Astrocyte of the cerebellum (primary cell): ENCODE measurements around the gene THY1.
"Not testable (repeated sequence)": the region's sequence is repeated elsewhere in the genome, so short reads cannot be mapped to it uniquely, and the experiment has no call there.

Source experiments
- DNase-seq: peaks from one replicate; pipeline ENCODE4 v3.0.0-alpha.2; 2011; ENCODE audit warnings: low read depth
- H3K4me3 ChIP-seq: 2 replicates; pipeline ENCODE4 v1.5.1; 2011; ENCODE audit warnings: mild to moderate bottlenecking, low read depth, low read length, moderate library complexity
- CTCF ChIP-seq: IDR thresholded peaks from 2 replicates; pipeline ENCODE4 v1.5.1; 2012; ENCODE audit warnings: low read length, low read depth, moderate library complexity, mild to moderate bottlenecking; ENCODE audit errors: missing control alignments
- in situ Hi-C: cut with HindIII; loops from 2 replicates; pipeline ENCODE4 v1.10.0; 2017; ENCODE audit warnings: low sequenced_read_pairs

THY1 gene

DNA sequence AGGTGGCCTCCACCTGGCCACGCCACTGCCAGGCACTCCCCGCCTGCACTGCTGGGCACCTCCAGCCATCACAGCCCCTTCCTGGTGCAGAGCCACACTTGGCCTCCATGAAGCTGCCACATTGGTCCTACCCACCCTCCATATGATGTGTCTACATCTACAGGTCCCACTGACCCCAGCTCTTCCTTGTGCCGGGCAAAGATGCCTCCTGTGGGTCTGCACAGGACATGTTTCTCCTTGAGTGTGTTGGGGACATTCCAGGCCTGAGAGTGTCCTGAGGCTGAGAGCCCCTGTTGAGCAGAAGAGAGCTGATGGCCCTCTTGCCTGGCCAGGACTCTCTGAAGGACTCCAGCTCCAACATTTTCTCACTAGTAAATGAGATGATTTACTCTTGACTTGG lies 7.5 kb downstream of the THY1 start:
- TF ChIP-seq CTCF, result no peak
- DNase-seq, result no peak
- in situ Hi-C loops, result no loop called here
- no peak overlapping the region for H3K4me3 ChIP-seq

GRCh38 chr11:119414734-119415133 lies 8.2 kb downstream of the THY1 start:
- no peak overlapping the region for H3K4me3 ChIP-seq
- no peak for TF ChIP-seq CTCF
- no peak for DNase-seq
- in situ Hi-C loops, result no loop called here

GRCh38 chr11:119414321-119414720 lies 8.7 kb downstream of the THY1 start:
- H3K4me3 ChIP-seq, result no peak overlapping the region
- in situ Hi-C loops, result no loop called here
- TF ChIP-seq CTCF, result no peak
- DNase-seq, result no peak

- in situ Hi-C loops, result no loop called here
- TF ChIP-seq CTCF, result no peak
- no peak for DNase-seq
- H3K4me3 ChIP-seq, result no peak overlapping the region
Measured at GRCh38 chr11:119412072-119412471, 10.9 kb downstream of the THY1 start.

DNA sequence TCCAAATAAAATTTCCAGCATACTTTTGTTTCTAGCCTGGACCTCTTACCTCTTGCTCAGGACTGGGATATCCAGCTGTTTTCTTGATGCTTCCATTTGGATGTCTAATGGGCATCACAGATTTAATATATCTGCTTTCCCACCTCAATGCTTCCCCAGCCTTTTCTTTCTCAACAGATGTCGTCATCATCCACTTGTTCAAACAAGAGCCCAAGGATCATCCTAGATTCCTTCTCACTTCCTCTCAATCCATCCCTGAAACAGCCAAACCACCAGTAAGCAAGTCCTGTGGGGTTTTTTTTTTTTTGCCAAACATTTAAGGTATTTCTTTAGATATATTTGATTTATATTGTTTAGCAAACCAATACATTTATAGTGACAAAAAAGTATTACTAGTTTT lies 12.5 kb downstream of the THY1 start:
- no peak for DNase-seq
- in situ Hi-C loops, result no loop called here
- TF ChIP-seq CTCF, result no peak
- no peak overlapping the region for H3K4me3 ChIP-seq

DNA sequence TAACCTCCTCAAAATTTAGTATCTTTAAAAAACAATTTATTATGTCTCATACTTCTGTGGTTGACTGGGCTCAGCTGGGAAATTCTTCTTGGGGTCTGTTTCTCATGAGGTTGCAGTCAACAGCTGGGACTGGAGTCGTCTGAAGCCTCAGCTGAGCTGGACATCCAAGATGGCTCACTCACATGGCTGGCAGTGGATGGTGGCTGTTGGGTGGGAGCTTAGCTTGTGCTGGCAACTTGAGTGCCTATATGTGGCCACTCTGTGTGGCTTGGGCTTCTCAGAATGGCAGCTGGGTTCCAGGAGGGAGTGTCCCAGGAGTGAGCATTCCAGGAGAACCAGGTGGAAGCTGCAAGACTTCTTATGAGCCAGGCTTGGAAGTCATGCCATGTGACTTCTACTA lies 13.2 kb downstream of the THY1 start:
- no peak for DNase-seq
- TF ChIP-seq CTCF, result no peak
- in situ Hi-C loops, result no loop called here
- H3K4me3 ChIP-seq, result no peak overlapping the region

GRCh38 chr11:119406005-119406404 lies 17.0 kb downstream of the THY1 start:
- DNase-seq, result no peak
- no peak for TF ChIP-seq CTCF
- in situ Hi-C loops, result no loop called here

GRCh38 chr11:119405448-119405847 lies 17.5 kb downstream of the THY1 start:
- DNase-seq, in situ Hi-C loops, H3K4me3 ChIP-seq: not testable (repeated sequence)

More at GRCh38 chr11:119406005-119406404, 17.0 kb downstream of the THY1 start:
- no peak overlapping the region for H3K4me3 ChIP-seq
